Gastroesophageal sphincter (tissue), 4 donors: ENCODE data around the gene SUN2. TPM values are rescaled to one million over a fixed set of nuclear protein-coding genes. Genes with fewer than 3 reads are reported as not detected.

Source experiments
- ATAC-seq: fragments of 150-250 bp; one replicate; pipeline ENCODE4 v1.9.1; 2016; ENCODE audit warnings: mild to moderate bottlenecking, moderate library complexity
- H3K27ac ChIP-seq, 4 donors: fragments of 200-600 bp; sonication (generic) in 3 of 4; 1 replicate in 3 of 4; 2 replicates in 1 of 4; pipeline ENCODE4 v1.5.1; 2016 to 2019
- H3K27me3 ChIP-seq: fragments of 200-600 bp; sonication (generic); one replicate; pipeline ENCODE4 v1.5.1; 2019
- H3K36me3 ChIP-seq, 2 donors: fragments of 200-600 bp; sonication (generic); one replicate each; pipeline ENCODE4 v1.5.1; 2019; ENCODE audit warnings: control low read depth in 1 of 2
- H3K4me1 ChIP-seq, 3 donors: fragments of 200-600 bp; sonication (generic); 1 replicate in 2 of 3; 2 replicates in 1 of 3; pipeline ENCODE4 v1.5.1; 2016 to 2019; ENCODE audit warnings: control low read depth in 2 of 3
- H3K4me3 ChIP-seq, 2 donors: fragments of 200-600 bp; sonication (generic); one replicate each; pipeline ENCODE4 v1.5.1; 2019; ENCODE audit warnings: mild to moderate bottlenecking in 1 of 2, moderate library complexity in 1 of 2
- H3K9me3 ChIP-seq, 3 donors: fragments of 200-600 bp; sonication (generic); one replicate each; pipeline ENCODE4 v1.5.1; 2017 to 2019; ENCODE audit warnings: control low read depth in 2 of 3
- EP300 ChIP-seq: sonication (generic); formaldehyde crosslinking; IDR thresholded peaks from one replicate; pipeline ENCODE4 v1.6.1; 2017; ENCODE audit warnings: antibody characterized with exemption, mild to moderate bottlenecking
- POLR2A ChIP-seq, 2 donors: fragments of 450-650 bp; IDR thresholded peaks; one replicate each; pipeline ENCODE4 v1.6.1; 2017; ENCODE audit warnings: antibody characterized with exemption in 2 of 2, mild to moderate bottlenecking in 2 of 2, moderate library complexity in 1 of 2
- POLR2AphosphoS5 ChIP-seq: sonication (generic); formaldehyde crosslinking; IDR thresholded peaks from one replicate; pipeline ENCODE4 v1.6.1; 2017; ENCODE audit warnings: antibody characterized with exemption
- WGBS, 2 donors: methylation state at CpG; one replicate each; pipeline ENCODE4 v1.1.5; 2018; ENCODE audit warnings: low coverage in 1 of 2; 5-methylcytosine and 5-hydroxymethylcytosine counted together
- total RNA-seq, 4 donors: library from RNA; depleted of rRNA; stranded (reverse); fragments of >200 nt; gene quantifications; one replicate each; pipeline ENCODE4 v1.1.0, GENCODE V29; 2016
- TF ChIP-seq, protein P1 (sequence below), 4 experiments: fragments of 200-600 bp in 2 of 4; fragments of 450-650 bp in 2 of 4; sonication (generic) in 1 of 4; IDR thresholded peaks; one replicate each; pipeline ENCODE4 v1.5.1; 2017 to 2019; ENCODE audit warnings: antibody characterized with exemption in 4 of 4, mild to moderate bottlenecking in 2 of 4, moderate library complexity in 2 of 4

The SUN2 gene
- total RNA-seq, 4 donors from 2014 or later = 339 to 594 (median 409) TPM

DNA sequence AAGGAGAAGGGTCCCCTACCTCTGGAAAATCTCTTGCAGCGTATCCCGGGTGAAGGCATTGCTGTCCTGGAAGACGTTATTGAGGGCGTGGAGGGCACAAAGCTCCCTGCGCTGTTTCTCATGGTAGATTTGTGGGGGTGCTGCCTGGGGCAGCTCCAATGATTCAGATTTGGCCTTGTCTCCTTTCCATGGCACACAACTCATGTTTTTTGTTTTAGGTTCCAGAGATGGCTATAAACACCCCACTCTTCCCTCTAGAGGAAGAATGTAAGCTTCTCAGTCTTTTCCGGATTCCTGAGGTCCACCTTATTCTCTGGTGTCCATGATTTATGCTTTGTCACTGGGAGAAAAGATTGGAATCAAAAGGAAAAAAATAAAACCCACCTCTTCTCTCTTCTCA, 56.0 kb downstream of the SUN2 start:
- 17 to 20% methylated on average over 6 of the region's 6 CpGs for WGBS, 2 donors
- peaks cover 0 to 67% (median 34%) of the 10 kb centered on the region in 3 donors for H3K4me1 ChIP-seq

GRCh38 chr22:38699143-38699542, 56.7 kb downstream of the SUN2 start:
- H3K36me3 ChIP-seq = peaks cover 0 to 4% of the 10 kb centered on the region in 2 donors
- no peak for ATAC-seq
- H3K4me1 ChIP-seq = peaks cover 0 to 68% (median 34%) of the 10 kb centered on the region in 3 donors
- H3K9me3 ChIP-seq = no peaks in the 10 kb centered on the region
- TF ChIP-seq POLR2A (IDR thresholded peaks at IDR 0.05) (no peak), EP300 (no peak), POLR2AphosphoS5 (no peak)
- TF ChIP-seq, protein P1, sequence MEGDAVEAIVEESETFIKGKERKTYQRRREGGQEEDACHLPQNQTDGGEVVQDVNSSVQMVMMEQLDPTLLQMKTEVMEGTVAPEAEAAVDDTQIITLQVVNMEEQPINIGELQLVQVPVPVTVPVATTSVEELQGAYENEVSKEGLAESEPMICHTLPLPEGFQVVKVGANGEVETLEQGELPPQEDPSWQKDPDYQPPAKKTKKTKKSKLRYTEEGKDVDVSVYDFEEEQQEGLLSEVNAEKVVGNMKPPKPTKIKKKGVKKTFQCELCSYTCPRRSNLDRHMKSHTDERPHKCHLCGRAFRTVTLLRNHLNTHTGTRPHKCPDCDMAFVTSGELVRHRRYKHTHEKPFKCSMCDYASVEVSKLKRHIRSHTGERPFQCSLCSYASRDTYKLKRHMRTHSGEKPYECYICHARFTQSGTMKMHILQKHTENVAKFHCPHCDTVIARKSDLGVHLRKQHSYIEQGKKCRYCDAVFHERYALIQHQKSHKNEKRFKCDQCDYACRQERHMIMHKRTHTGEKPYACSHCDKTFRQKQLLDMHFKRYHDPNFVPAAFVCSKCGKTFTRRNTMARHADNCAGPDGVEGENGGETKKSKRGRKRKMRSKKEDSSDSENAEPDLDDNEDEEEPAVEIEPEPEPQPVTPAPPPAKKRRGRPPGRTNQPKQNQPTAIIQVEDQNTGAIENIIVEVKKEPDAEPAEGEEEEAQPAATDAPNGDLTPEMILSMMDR (IDR thresholded peaks at IDR 0.05) = no peak
- peak overlapping the region; percentile 81 to 99 (median 94) for H3K27ac ChIP-seq
- peak overlapping the region; percentile 46 to 89 for H3K4me3 ChIP-seq
- WGBS, 2 donors = 16 to 23% methylated on average over 5 of the region's 5 CpGs
- no peaks in the 10 kb centered on the region for H3K27me3 ChIP-seq

More for the DNA sequence above, 56.0 kb downstream of the SUN2 start:
- ATAC-seq = no peak
- Histone ChIP-seq H3K27ac (peak overlapping the region; percentile 81 to 99 (median 94)), H3K27me3 (no peaks in the 10 kb centered on the region), H3K4me3 (peak overlapping the region; percentile 46 to 89), H3K36me3 (no peaks in the 10 kb centered on the region), H3K9me3 (no peaks in the 10 kb centered on the region)
- TF ChIP-seq POLR2A (IDR thresholded peaks at IDR 0.05) = no peak
- TF ChIP-seq POLR2AphosphoS5 = no peak
- TF ChIP-seq, protein P1 (IDR thresholded peaks at IDR 0.05) = no peak
- TF ChIP-seq EP300 = no peak

DNA sequence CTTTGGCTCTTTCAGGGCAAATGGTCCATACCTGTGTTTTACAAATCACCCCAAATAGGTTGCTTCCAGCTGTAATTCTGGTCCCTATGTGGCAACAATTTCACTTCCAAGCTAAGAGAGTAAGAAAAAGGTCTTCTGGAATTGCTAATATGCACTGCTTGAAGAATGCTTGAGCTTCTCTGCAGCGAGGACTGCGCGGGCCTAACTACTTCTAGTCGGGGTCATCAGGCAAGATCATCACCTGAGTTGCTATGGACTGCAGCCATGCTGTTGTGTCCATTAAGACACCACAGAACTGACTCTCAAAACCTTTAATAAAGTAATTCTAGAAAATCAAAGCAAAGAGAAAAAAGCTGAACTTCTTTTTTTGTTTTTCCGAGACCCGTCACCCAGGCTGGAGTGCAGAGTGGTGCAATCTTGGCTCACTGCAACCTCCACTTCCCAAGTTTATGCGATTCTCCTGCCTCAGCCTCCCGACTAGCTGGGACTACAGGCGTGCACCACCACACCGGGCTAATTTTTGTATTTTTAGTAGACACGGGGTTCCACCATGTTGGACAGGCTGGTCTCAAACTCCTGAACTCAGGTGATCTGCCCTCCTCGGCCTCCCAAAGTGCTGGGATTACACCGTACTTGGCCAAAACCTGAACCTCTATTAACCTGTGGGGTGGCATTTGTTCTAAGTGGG, 57.2 kb downstream of the SUN2 start:
- TF ChIP-seq POLR2A (IDR thresholded peaks at IDR 0.05) = no peak
- TF ChIP-seq POLR2AphosphoS5 = no peak
- H3K4me1 ChIP-seq = peaks cover 0 to 74% (median 35%) of the 10 kb centered on the region in 3 donors
- no peaks in the 10 kb centered on the region for H3K27me3 ChIP-seq
- peak overlapping the region in 3 of 4 donors; percentile 92 to 99 (median 97) for H3K27ac ChIP-seq
- ATAC-seq = no peak
- peak overlapping the region; percentile 46 to 89 for H3K4me3 ChIP-seq
- no peaks in the 10 kb centered on the region for H3K9me3 ChIP-seq
- 90 to 92% methylated on average over 8 to 13 of the region's 13 CpGs for WGBS, 2 donors
- peaks cover 0 to 7% of the 10 kb centered on the region in 2 donors for H3K36me3 ChIP-seq

GRCh38 chr22:38697425-38698089, 58.2 kb downstream of the SUN2 start:
- TF ChIP-seq POLR2AphosphoS5 (no peak), EP300 (no peak)

GRCh38 chr22:38696606-38697424, 59.0 kb downstream of the SUN2 start:
- Histone ChIP-seq H3K9me3 (no peaks in the 10 kb centered on the region), H3K4me1 (peaks cover 0 to 77% (median 38%) of the 10 kb centered on the region in 3 donors), H3K27me3 (no peaks in the 10 kb centered on the region), H3K36me3 (peaks cover 0 to 21% of the 10 kb centered on the region in 2 donors), H3K27ac (peak overlapping the region; percentile 51 to 99 (median 94)), H3K4me3 (peak overlapping the region in 1 of 2 donors; percentile 16)
- ATAC-seq = no peak
- TF ChIP-seq POLR2AphosphoS5 (peak; percentile 34), POLR2A (IDR thresholded peaks at IDR 0.05) (no peak), EP300 (no peak)
- TF ChIP-seq, protein P1 (IDR thresholded peaks at IDR 0.05) = no peak
- WGBS, 2 donors = 15 to 34% methylated on average over 3 of the region's 3 CpGs

More at GRCh38 chr22:38697425-38698089, 58.2 kb downstream of the SUN2 start:
- no peaks in the 10 kb centered on the region for H3K9me3 ChIP-seq
- H3K36me3 ChIP-seq = peaks cover 0 to 15% of the 10 kb centered on the region in 2 donors
- H3K27me3 ChIP-seq = no peaks in the 10 kb centered on the region
- peak overlapping the region; percentile 51 to 99 (median 94) for H3K27ac ChIP-seq
- no peak for ATAC-seq
- H3K4me3 ChIP-seq = peak overlapping the region in 1 of 2 donors; percentile 16
- WGBS, 2 donors = 37 to 67% methylated on average over 7 to 8 of the region's 8 CpGs
- peaks cover 0 to 78% (median 38%) of the 10 kb centered on the region in 3 donors for H3K4me1 ChIP-seq
